LNCaP clone FGC (cell line): ENCODE results near the gene DNAAF3.

ENCODE experiments used
- DNase-seq: peaks from one replicate; pipeline ENCODE4 v3.0.0-alpha.2; 2011; ENCODE audit warnings: low read depth
- H3K4me3 ChIP-seq: 2 replicates; pipeline ENCODE4 v1.5.1; 2011; ENCODE audit warnings: mild to moderate bottlenecking, low read depth, low read length, control low read depth
- TF ChIP-seq, protein P1 (sequence below): IDR thresholded peaks from 2 replicates; pipeline ENCODE4 v1.5.1; 2012; ENCODE audit warnings: mild to moderate bottlenecking; ENCODE audit not compliant: control insufficient read depth, insufficient read depth; ENCODE audit errors: extremely low read depth

Gene DNAAF3

DNA sequence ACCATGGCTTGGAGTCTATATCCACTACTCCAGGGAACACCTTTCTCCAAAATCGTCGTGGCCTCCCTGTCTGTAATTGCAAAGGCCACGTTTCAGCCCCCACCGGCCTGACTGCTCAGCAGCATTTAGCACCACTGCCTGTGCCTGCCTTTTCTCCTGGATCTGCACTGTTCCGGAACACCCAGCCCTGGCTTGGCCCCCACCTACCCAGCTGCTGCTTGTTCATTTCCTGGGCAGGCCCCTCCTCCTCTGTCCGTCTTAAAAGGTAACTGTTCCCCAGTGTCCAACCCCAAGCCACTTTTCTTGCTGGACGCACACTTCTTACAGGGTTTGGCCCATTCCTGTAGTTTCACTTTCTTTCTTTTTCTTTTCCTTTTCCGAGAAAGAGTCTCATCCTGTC is 22.2 kb upstream of the DNAAF3 start:
- TF ChIP-seq, protein P1, sequence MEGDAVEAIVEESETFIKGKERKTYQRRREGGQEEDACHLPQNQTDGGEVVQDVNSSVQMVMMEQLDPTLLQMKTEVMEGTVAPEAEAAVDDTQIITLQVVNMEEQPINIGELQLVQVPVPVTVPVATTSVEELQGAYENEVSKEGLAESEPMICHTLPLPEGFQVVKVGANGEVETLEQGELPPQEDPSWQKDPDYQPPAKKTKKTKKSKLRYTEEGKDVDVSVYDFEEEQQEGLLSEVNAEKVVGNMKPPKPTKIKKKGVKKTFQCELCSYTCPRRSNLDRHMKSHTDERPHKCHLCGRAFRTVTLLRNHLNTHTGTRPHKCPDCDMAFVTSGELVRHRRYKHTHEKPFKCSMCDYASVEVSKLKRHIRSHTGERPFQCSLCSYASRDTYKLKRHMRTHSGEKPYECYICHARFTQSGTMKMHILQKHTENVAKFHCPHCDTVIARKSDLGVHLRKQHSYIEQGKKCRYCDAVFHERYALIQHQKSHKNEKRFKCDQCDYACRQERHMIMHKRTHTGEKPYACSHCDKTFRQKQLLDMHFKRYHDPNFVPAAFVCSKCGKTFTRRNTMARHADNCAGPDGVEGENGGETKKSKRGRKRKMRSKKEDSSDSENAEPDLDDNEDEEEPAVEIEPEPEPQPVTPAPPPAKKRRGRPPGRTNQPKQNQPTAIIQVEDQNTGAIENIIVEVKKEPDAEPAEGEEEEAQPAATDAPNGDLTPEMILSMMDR = no peak
- no peak for DNase-seq
- H3K4me3 ChIP-seq = no peak overlapping the region

DNA sequence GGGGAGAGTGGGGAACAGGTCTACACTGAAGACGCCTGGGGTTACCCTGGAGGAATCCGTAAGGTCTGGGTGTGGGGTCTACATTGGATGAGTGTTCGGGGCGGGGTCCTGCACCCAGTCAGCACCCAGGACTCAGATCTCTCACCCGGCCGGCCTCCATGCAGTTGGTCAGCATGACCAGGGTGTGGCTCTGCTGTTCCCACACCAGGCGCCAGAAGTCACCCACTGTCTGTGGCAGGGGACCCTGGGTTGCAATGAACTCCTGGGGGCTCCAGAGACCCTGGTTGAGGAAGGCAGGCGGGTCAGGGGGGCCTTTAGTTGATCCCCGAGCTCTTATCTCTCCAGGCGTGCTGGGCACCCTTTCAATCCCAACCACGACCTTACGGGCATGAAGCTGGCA is 19.7 kb upstream of the DNAAF3 start:
- no peak overlapping the region for H3K4me3 ChIP-seq
- DNase-seq = no peak
- TF ChIP-seq, protein P1 = no peak

DNA sequence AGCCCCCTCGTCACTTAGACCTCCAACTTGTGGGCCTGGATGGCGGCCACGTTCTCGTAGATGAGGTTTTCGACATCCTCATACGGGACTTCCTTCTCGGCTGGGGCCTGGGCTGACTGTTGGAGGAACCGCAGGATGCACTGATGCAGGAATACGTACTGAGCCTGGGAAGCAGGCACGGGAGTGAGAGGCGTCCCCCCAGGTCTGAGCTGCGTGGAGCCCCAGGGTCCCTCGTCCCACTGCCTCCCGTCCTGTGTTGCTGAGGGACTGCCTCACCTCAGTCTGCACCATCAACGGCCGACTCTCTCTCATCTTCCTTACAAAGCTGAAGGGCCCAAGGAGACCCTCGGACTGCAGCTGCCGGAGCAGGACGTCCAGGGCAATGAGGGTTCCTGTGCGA is 15.3 kb upstream of the DNAAF3 start:
- no peak overlapping the region for H3K4me3 ChIP-seq
- DNase-seq = no peak
- TF ChIP-seq, protein P1 = no peak

DNA sequence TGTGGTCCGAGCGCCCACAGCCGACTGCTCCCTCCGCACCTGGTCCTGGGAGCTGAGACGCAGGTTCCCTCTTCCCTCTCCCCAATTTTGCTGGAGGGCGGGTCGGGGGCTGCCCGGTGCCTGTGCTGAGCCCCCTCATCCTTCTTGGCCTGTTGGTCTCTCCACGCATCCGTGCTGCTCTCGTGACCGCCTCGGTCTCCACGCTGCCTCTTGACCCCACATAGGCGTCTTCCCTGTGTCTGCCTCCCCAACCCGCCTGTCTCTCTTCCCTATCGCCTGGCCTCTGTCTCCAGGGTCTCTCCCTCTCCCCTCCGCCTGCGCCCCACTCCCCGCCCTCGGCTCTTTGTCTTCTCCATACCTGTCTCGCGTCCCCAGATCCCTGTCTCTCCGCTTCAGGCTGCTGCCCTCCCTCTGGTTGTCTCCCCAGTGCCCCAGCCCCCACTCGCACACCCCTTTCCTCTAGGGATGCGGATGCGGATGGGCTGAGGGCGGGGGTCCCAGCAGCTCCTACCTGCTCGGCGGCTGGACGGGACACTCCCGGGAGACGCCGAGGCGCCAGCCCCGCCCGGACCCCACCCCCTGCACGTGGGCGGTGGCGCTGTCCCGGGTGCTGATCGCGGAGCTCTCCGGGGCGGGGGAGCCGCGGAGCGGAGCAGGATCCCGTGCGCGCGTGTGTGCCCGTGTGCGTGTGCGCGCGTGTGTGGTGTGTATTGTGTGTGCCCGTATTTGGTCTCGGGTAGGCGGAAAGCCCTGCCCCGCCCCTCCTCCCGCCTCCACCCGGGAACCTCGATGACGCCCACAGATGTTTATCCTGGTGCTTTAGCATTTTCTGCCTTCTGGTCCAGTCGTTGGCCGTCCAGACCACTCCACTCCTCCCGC is 13.4 kb upstream of the DNAAF3 start, which contains the start of gene SYT5:
SYT5 (minus strand) TSS at position 684 of the 879 bp plus-strand sequence. CDS start 1,248 bp downstream, outside the sequence.
- TF ChIP-seq, protein P1 = no peak
- no peak within 1 kb of the TSS for H3K4me3 ChIP-seq
- DNase-seq = no peak

DNA sequence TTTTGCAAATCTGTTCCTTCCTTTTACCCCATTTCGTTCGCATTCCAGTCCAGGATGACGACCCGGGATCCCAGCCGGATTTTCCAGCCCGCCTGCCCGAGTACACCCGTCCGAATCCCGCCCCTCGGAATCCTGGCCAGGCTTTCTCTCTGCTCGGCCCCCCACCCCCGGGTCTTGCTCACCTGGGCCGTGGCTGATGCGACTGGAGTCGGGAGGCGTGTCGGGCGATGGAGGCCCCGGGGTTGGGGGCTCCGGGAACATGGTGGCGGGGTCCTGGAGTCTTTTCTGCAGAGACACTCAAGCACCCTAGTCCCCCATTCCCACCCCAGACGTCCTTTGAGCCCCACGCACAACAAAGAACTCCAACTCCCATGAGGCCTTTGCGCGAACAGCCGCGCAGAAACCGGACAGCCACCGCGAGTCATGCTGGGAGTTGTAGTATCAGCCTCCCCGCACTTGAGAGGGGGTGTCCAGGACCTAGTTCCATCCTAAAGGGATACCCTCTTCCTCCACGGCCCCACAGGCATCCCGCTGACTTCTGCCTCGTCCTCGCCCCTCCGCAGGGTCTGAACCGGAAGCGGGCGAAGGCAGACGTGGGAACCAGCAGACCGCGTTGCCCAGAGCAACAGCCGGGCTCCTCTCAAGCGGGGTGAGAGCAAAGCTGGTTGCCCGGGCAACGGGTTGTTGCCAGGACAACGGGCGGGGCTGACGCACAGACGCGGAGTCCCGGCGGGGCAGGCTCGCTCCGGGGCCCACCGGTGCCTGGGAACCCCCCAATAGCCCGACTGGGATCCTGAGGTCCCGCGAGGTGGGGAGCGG is 12.6 kb upstream of the DNAAF3 start:
- TF ChIP-seq, protein P1 = no peak
- no peak for DNase-seq
- H3K4me3 ChIP-seq = no peak overlapping the region

DNA sequence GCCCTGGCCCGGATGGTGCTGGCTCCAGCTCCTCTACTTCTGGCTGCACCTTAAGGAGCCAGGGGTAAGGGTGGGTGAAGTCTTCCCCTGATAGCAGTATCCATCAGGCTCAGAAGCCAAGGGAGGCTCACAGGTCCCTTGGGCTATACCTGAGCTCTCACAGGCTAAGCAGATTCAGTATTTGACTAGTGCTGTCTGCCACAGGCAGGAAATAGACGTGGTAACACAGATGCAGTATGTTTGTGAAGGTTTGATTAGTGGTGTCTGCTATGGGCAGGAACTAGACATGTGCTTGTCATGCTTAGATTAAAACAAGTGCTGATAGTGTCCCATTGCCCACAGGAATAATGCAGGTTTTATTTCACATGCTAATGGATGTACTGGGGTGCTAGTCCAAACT is 9.7 kb upstream of the DNAAF3 start:
- no peak overlapping the region for H3K4me3 ChIP-seq
- TF ChIP-seq, protein P1 = no peak
- DNase-seq = no peak
